LoVo (cell line): Measurements from ENCODE around the gene HPCAL1.

ENCODE experiments used
- DNase-seq: peaks from one replicate; pipeline ENCODE4 v3.0.0-alpha.2; 2016; ENCODE audit warnings: low spot score

Gene HPCAL1

DNA sequence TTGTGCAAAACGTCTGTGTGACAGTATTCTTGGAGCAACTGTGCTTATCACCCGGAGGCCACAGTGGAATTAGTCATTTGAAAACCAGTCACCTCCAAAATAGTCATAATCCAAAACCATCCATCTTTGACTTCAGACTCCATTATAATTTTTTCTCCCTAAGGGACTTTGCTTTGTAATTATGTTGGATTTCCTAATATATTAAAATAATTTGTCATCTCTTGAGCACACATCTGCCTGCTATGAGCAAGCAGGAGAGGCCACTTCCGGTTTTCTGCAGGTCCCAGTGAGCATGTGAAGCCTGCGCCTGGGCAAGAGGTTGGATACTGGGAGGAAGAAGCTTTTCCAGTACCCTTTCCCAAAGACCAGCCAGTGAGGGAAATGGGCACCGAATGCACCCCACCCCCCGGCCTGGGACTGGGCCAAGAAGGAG is 87.7 kb downstream of the HPCAL1 start:
- DNase-seq: no peak

DNA sequence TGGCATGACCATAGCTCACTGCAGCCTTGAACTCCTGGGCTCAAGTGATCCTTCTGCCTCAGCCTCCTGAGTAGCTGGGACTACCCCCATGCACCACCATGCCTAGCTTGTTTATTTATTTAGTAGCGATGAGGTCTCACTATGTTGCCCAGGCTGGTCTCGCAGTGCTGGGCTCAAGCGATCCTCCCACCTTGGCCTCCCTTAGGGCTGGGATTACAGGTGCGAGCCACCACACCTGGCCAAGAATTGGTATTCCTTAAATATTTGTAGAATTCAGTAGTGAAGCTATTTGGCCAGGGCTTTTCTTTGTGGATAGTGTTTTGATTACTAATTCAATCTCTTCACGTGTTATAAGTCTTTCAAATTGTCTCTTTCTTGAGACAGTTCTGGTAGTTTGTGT is 89.4 kb downstream of the HPCAL1 start:
- DNase-seq: no peak

DNA sequence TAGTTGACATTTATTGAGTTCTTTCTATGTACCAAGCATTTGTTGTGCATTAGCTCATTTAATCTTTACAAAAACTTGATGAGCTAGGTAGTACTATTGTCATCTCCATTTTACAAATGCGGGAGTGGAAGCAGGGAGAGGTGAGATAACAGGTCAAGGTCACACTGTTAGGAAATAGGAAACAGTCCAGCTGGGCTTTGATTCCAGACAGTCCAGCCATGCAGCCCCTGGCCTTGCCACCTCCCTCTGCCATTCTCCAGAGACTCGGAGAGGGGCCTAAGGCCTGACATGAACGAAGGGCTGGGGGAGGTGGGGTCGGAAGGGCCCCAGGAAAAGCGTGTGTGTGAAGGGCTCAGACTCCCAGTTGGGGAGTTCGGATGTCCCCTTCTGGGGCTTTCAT is 89.8 kb downstream of the HPCAL1 start:
- no peak for DNase-seq

DNA sequence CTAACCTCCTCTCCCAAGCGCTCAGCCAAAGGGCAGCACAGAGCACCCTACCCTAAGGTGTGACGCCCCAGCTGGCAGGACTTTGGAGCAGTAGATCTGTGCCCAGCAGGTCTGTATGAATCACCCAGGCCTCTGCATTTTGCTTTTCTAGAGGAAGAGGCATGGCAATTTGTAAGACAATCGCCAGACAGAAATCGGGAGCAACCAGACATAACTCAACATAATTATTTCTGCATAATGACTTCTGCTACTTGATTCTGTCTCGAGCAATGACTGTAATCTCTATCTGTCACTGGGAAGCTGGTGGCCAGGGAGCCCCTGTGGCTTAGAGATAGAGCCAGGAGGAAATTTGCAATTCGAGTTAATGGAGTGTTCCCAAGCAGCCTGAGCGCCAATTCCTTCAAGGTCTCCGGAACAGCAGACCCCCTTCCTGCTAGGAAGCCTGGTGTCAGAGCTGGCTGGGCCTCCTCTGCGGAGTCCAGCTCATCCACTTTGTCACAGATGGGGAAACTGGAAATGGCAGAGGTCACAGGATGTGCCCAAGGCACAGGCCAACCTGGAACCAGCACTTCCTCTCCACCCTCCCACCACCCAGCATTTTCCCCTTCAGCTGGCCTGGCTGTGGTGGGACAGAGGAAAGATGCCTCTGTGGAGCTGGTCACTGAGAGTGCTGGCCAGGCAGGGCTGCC is 90.4 kb downstream of the HPCAL1 start:
- DNase-seq: no peak

DNA sequence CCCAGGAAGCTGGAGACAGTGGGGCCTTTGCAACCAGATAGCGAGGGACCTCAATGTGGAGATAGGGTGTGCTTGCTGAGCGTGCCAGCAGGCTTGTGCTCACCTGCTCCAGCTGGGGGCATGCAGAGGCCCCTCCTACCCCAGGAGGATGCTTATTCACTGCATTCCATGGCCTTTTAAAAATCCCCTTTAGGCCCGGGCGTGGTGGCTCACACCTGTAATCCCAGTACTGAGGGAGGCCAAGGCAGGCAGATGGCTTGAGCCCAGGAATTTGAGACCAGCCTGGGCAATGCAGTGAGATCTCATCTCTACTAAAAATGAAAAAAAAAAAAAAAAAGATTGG is 90.9 kb downstream of the HPCAL1 start:
- DNase-seq: no peak

DNA sequence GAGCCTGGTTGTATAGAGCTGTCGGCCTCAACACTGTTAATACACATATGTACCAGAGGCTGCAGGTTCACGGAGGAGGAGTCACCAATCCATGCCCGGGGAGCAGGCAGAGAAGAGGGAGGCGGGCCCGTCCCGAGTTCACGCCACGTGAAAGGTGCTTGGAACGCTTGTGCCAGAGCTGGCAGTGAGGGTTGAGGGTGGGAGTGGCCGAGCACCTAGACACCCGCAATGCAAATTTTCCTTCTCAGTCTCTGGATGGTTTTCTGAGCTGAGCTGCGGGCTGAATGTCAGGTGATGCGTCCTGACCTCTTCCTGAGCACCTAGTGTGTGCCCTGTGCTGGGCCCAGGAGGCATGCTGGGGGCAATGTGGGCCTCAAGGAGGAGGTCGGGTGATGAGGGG is 93.2 kb downstream of the HPCAL1 start:
- DNase-seq: no peak

DNA sequence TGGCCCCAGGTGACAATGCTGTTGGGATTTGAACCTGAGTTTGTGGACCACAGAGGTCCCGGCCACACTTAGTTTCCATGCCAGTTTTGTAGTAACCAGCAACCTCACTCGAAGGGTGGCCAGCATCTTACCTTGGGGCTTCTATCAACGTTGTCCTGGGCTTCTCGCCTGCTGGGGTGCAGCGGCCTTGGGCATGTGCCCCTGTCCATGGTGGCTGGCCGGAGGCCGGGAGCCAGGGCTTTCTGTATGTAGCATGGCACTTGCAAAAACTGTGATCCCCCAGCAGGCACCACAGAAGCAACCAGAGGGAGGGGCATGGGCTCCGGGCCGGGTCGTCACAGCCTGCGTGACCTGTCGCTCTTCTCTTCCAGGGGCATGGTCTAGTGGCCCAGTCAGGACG is 93.8 kb downstream of the HPCAL1 start:
- no peak for DNase-seq

DNA sequence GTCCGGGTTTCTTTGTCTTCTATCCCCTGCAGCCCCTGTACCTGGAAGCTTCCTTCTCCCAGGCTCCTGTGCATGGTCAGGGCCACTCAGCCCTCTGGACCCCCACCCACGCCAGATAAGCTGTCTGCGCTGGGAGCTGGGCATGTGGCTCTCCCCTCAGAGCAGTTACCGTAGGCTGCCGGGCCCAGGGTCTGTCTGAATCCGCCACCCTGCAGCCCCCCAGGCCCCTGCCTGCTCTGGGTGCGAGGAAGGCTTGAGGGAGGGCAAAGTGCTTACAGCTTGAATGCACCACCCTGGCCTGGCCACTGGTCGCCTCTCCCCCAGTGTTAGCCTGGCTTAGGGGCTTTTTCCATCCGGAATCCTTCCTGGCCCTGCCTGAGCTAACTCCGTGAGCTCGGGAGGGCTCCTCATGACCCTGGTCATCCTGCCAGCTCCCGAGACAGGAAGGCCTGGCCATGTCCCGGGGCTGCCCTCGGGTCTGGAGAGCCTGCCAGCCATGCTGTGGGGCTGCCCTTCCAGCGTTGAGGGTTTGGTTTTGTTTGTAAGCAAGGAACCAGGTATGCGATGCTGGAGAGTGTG is 94.7 kb downstream of the HPCAL1 start:
- DNase-seq: no peak

DNA sequence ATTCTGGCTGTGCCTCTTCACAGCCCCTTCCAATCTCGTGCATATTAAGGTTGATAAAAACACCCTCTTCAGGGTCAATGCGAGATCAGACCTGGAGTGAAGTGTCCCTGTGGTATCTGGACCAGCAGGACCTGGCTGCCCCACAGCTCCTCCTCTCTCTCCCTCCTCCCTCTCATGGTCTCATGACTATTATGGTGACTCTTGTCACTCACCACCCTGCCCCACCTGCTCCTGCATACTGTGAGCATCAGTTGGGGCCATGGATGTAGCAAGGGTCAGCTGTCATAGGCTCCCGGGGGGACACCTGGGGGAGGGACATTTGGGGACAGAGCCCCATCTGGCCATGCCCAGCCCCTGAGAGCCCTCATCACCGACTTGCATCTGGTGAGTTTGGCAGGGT is 95.2 kb downstream of the HPCAL1 start:
- no peak for DNase-seq

DNA sequence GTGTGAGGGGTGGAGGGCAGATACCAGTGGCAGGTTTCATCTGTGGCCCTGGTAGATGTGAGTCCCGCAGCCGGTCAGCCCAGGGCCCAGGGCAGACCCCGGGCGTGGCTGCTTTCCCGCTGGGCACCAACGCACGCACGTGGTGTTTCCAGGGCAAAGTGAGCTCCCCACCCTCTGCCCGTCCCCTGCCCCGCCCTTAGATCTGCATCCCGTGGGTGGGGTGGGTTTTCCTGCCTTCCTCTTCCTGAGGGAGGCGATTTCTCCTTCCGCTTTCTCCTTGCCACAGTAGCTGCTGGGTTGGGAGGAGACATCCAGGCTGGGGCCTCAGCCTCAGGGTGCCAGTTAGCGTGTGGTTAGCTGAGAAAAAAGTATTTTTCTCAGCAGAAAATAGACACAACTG is 95.8 kb downstream of the HPCAL1 start:
- DNase-seq: no peak

DNA sequence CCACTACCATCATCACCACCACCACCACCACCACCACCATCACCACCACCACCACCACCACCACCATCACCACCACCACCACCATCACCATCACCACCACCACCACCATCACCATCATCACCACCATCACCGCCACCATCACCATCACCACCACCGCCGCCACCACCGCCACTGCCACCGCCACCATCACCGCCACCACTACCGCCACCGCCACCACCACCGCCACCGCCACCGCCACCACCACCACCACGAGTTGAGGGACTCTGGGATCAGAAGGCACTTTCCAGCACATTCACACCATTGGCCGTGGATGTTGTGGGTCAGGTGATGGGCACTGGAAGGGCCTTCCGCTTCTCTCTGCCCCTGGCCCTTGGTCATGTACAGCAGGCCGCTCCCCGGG is 96.7 kb downstream of the HPCAL1 start:
- no peak for DNase-seq

DNA sequence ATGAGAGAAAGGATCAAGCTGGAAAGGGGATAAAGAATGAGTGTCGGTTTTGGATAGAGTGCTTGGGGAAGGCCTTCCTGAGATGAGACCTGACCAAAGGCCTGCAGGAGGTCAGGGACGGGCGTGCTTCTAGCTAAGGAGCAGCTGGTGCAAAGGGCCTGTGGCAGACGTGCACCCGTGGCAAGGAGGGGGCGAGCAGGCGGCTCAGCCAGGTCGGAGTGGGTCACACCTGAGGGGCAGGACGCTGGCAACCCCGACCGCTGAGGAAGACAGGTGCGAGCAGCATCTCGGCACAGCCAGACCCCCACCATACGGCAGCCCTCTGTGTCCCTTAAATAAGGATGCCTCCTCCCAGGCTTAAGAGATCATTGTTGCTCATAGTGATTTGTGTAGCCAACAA is 97.3 kb downstream of the HPCAL1 start:
- DNase-seq: no peak

DNA sequence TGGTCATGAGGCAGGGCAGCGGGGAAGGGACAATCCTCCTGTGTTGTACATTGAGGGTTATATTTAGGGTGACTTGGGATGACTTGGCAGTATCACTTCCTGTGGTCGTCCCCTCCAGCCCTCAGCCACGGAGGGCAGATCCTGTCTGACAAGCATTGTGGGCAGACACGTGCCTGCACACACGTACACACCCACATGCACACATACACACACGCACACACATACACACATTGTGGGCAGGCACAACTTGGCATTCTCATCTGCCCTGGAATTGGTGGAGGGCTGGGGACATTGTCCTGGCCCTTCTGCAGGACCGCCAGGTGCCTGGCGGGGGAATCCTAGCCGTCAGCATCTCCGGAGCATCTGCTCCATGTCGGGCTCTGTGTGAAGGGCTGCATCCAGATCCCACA is 97.9 kb downstream of the HPCAL1 start:
- no peak for DNase-seq

DNA sequence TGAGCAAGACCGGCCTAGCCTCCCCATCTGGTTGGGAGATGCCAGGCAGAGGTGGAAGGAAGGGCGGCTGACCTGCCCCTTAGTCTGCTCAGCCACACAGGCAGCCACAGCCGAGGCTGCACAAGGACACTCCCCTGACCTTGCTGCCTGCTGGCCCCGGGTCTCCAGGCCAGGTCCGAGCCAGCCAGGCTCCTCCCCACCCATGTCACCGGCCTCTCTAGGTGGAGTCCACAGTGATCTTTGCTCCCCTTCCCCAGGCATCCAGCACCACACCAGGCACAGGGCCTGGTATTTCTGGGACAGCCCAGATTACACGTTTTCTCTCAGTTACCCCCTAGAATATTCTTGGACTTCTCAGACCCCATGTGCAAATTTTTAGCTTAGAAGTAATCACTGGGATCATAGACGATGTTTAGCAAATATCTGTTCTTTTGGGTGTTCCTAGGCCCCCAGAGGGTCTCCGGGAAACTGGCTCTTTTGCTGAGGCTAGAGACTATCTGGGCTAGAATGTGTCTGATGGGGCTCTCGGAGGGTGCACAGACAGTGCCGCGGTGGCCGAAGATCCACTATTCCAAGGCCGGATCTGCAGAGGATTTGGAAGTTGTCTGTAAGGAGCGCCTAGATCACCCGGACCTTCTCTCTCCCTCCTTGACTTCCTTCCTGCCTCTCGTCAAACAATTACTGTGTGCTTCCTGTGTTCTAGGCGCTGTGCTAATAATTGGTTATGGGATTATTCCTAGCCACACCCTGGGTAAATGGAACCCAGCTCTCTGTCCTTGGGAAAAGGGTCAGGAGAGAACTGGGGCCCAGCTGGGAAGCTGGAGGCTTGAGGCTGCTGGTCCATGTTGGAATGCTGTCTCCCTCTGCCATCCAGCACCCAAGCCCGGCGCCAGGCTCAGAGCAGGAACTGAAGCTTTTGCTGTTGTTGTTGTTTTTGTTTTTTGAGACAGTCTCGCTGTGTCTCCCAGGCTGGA is 98.6 kb downstream of the HPCAL1 start:
- no peak for DNase-seq

DNA sequence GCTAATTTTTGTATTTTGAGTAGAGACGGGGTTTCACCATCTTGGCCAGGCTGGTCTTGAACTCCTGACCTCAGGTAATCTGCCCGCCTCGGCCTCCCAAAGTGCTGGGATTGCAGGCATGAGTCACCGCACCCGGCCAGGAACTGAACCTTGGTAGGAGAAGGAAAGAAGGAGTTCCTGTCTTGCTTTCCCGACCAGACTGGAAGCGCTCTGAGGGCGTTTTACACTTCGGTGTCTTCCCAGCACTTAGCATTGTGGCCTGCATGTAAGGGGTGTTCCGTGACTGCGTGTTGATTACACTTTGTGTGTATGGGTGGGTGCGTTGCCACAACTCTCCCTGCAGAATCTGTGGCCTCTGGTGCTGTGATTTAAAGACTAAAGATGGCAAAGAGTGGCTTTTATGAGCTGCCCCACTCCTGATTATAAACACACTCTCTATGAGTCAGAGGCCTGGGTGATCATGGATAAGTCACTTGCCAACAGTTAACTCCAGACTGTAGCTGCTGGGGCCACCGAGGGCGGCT is 99.4 kb downstream of the HPCAL1 start:
- DNase-seq: no peak

DNA sequence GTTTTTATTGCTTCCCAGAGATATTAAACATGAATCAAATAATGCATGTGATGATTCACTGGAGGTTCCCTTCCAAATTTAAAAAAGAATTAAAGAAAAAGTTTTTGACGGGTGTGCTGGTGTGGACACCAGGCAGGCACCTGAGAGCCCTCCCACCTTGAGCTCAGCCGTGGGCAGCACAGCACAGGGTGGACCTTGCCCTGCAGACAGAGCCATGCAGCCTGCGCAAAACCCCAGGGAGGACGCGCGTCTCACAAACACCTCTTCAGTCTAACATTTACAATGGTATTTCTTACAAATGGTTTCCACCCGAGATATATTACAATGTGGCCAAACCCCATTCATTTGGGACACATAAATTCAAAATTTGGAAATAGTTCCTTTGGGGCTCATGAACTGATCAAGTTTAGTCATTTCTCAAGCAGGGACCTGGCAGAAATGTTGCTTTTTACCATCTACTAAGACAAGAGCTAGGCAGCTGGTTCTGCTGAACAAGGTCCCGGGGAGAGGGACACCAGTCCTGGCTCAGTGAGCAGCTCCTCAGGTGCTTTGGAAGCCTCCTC is 100.0 kb downstream of the HPCAL1 start:
- DNase-seq: no peak

DNA sequence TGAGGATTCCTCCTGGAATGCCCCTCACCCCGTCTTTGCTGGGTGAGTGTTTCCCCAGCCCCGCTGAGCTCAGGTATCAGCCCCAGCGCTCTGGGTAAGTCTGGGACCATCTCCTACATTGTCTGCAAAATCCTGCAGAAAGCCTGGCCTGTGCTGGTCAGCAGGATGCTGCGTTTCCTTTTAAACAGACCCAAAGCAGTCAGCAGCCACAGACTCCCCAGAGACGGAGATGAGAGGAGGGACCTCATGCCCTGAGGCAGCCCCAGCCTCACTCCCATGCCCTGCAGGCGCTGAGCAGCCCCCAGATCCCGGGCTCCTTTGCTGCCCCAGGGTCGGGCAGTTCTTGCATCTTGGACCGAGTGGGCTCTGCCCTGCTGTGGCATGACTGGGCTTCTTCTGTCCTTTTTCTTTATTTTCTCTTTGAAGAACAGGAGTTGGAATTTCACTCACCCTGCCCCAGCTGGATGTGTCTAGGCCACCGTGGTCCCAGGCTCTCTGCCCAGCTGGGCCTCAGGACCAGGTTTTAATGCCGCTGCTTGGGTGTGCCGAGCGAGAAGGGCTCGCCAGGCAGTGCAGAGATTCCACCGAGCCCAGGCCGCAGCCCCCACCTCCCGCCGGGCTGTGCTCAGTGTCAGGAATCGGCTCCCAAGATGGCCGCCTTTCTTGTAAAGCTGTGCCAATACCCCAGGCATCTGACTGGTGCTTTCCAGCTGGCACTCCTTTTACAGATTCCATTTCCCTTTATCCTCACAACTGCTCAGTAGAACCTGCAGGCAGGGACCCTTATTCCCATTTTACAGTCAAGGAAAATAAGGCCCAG is 101.8 kb downstream of the HPCAL1 start:
- DNase-seq: no peak

DNA sequence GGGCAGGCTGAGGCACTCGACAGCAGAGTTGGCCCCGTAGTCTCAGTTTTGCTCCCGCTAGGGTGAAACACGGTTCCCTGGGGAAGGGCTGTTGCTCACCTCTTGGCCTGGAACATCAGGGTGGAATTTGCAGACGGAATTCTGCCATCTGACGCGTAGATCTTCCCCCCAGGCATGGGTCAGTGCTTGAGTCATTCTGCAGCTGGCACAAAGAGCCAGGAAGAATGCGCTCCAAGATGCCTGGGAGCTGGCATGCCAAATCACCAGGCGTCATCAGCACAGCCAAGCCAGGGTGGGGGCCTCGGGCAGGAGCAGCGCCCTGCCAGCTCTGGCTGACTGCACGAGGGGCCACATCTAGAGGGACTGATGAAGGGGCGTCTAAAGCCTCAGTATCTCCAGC is 102.7 kb downstream of the HPCAL1 start:
- DNase-seq: no peak

DNA sequence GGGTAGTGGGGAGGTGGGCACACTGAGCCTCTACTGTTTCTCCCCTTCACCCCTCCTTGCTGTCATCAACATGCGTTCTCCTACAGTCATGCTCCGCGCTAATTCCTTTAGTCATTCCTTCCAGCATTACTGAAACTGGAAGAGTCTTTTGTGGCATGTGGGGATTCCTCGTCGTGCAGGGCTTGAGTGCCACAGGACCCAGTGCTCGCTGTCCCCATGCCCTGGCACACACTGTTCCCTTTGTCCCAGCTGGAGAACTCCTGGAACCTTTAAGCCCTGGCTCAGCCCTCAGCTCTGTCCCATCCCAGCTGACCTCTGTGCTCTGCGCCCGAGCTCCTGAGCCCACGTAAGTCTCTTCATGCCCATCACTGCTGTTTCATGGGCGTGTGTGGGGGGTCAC is 103.3 kb downstream of the HPCAL1 start:
- no peak for DNase-seq

DNA sequence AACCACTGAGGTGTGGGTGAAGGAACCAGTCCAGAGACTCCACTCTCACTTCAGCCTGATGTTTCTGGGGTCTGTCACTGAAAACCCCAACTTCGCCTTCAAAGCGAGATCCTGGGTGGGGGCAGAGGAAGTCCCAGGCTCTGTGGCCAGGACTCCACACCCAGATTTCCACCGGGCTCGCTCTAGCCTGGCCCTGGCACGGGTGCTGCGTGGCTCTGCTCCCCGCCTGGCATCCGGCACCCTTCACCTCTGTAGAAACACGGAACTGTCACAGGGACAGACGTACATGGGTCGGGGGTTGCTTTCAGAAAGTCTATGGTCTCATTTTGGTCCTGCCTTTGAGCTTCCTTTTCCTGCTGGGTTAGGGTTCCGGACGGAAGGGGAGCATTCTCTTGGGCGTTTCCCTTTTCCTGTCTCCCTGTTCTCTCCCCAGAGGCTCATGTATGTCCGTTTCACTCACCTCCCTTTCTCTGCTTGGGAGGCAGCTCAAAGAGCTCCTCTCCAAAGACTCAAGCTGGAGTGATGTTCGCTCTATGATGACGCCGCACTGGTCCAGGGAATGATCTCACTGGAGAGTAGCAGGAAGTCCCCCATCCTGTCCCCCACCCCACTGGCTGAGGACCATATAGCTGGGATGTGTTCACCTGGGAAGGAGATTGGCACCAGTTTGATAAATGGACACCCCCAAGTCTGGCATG is 103.9 kb downstream of the HPCAL1 start:
- no peak for DNase-seq

DNA sequence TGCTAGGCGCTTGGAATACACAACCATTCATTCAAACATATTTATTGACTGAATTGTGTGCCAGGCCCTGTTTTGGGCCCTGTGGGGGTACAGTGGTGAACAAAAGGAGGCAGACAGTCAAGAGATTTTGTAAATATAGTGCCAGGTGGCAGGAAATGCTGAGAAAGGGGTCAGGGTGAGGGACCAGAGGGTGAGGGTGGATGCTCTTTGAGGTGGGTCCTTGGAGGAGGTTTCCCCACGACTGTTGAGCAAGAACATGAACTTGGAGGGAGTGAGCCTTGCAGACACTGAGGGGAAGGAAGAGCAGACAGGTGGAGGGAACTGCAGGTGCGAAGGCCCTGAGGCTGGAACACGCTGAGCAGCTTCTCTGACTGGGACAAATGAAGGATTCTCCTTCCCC is 104.7 kb downstream of the HPCAL1 start:
- no peak for DNase-seq
